K562 (cell line): ENCODE measurements around the gene PGGHG. TPM values are rescaled to one million over a fixed set of nuclear protein-coding genes. Genes with fewer than 3 reads are reported as not detected.
A peak's percentile ranks its signal among the peaks of the same experiment; 100 is the strongest.

Experiments used
- BRF2 ChIP-seq: IDR thresholded peaks from 3 replicates; pipeline ENCODE4 v1.6.1; 2011; ENCODE audit warnings: borderline replicate concordance, mild to moderate bottlenecking; ENCODE audit not compliant: insufficient read length, insufficient read depth
- FIP1L1 ChIP-seq: fragments of 200-400 bp; formaldehyde crosslinking; IDR thresholded peaks from 2 replicates; pipeline ENCODE4 v1.6.1; 2018; ENCODE audit warnings: mild to moderate bottlenecking, low read depth, low read length; ENCODE audit not compliant: poor library complexity, severe bottlenecking
- KHSRP ChIP-seq: fragments of 450-650 bp; IDR thresholded peaks from 2 replicates; pipeline ENCODE4 v1.6.1; 2017
- MCM5 ChIP-seq: fragments of 450-650 bp; IDR thresholded peaks from 2 replicates; pipeline ENCODE4 v1.6.1; 2016; ENCODE audit warnings: low read depth
- NR4A1 ChIP-seq, 2 experiments: fragments of 250-450 bp in 1 of 2; fragments of 450-650 bp in 1 of 2; sonication (Bioruptor Pico) in 1 of 2; IDR thresholded peaks; 2 replicates each; pipeline versions ENCODE4 v1.4.0 to v1.6.1; 2016 to 2020; ENCODE audit warnings: mild to moderate bottlenecking in 2 of 2, missing compliant biosample characterization in 1 of 2, missing genetic modification characterization in 1 of 2, moderate library complexity in 1 of 2
- POLR2H ChIP-seq: IDR thresholded peaks from 2 replicates; pipeline ENCODE4 v1.6.1; 2016; ENCODE audit warnings: missing genetic modification characterization, low read depth, mild to moderate bottlenecking, control low read depth, missing compliant biosample characterization, moderate library complexity
- PPARD ChIP-seq: fragments of 250-450 bp; sonication (Bioruptor Pico); IDR thresholded peaks from 2 replicates; pipeline ENCODE4 v1.8.0; 2022; ENCODE audit warnings: inconsistent platforms, mild to moderate bottlenecking, moderate library complexity
- SMARCE1 ChIP-seq: fragments of 450-650 bp; IDR thresholded peaks from 2 replicates; pipeline ENCODE4 v1.7.1; 2016; ENCODE audit warnings: mild to moderate bottlenecking
- STAT6 ChIP-seq: sonication (generic); formaldehyde crosslinking; IDR thresholded peaks from 2 replicates; pipeline ENCODE4 v1.8.1; 2023; ENCODE audit warnings: mild to moderate bottlenecking, missing genetic modification reagents
- U2AF1 ChIP-seq: fragments of 200-400 bp; formaldehyde crosslinking; optimal IDR thresholded peaks from 2 replicates; pipeline ENCODE3; 2017; ENCODE audit warnings: mild to moderate bottlenecking, low read depth, low read length, moderate library complexity
- YBX1 ChIP-seq: fragments of 450-650 bp; IDR thresholded peaks from 2 replicates; pipeline ENCODE4 v1.7.1; 2016; ENCODE audit warnings: mild to moderate bottlenecking
- polyA plus RNA-seq, 8 experiments: library from polyadenylated mRNA; depleted of rRNA in 4 of 8; stranded (reverse) in 5 of 8; unstranded in 3 of 8; fragments of >200 nt; fragmentation: Nextera tagmentation in 2 of 8; fragmentation: Illumina TruSeq in 1 of 8; extraction: Ambion mirVana in 2 of 8; extraction: Trizol in 1 of 8; gene quantifications; 2 replicates each; pipeline versions ENCODE4 v1.2.1 to v1.2.3, GENCODE V29; 2011 to 2014; ENCODE audit warnings: inconsistent platforms in 1 of 8, missing spikeins in 1 of 8
- total RNA-seq, 7 experiments: library from RNA; depleted of rRNA in 6 of 7; stranded (reverse); fragments of >200 nt in 6 of 7; fragmentation: Illumina TruSeq in 2 of 7; extraction: Trizol in 2 of 7; gene quantifications; 2 replicates each; pipeline versions ENCODE4 v1.2.1 to v1.2.3, GENCODE V29; 2011 to 2021; ENCODE audit warnings: low replicate concordance in 1 of 7
- TF ChIP-seq, protein P1 (sequence below): fragments of 450-650 bp; formaldehyde crosslinking; IDR thresholded peaks from 2 replicates; pipeline ENCODE4 v1.4.0; 2020; ENCODE audit warnings: mild to moderate bottlenecking, moderate library complexity
- TF ChIP-seq, protein P2 (sequence below): fragments of 250-450 bp; sonication (Bioruptor Pico); IDR thresholded peaks from 2 replicates; pipeline ENCODE4 v1.4.0; 2020
- TF ChIP-seq, protein P3 (sequence below), 2 experiments: IDR thresholded peaks; 2 replicates each; pipeline ENCODE4 v1.6.1; 2011; ENCODE audit warnings: borderline replicate concordance in 1 of 2, control low read depth in 1 of 2, low read depth in 1 of 2, low read length in 1 of 2, mild to moderate bottlenecking in 1 of 2, mixed read lengths in 1 of 2, moderate library complexity in 1 of 2; ENCODE audit not compliant: insufficient read depth in 1 of 2, insufficient read length in 1 of 2, poor library complexity in 1 of 2, severe bottlenecking in 1 of 2; ENCODE audit errors: extremely low read depth in 1 of 2

PGGHG gene
- total and polyA plus RNA-seq, 9 of the 15 experiments (the other 6 are each of a cell fraction or from before 2014, with no cell fraction given): 0.38 to 85.1 (median 18.1) TPM

GRCh38 chr11:287821-288477 is 977 bp upstream of the PGGHG start (continued):
- TF ChIP-seq STAT6 (CRISPR knock-in tag): no peak
- no peak for TF ChIP-seq YBX1
- TF ChIP-seq, protein P1, sequence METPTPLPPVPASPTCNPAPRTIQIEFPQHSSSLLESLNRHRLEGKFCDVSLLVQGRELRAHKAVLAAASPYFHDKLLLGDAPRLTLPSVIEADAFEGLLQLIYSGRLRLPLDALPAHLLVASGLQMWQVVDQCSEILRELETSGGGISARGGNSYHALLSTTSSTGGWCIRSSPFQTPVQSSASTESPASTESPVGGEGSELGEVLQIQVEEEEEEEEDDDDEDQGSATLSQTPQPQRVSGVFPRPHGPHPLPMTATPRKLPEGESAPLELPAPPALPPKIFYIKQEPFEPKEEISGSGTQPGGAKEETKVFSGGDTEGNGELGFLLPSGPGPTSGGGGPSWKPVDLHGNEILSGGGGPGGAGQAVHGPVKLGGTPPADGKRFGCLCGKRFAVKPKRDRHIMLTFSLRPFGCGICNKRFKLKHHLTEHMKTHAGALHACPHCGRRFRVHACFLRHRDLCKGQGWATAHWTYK (CRISPR knock-in tag): peak; percentile 67; the same call in 1 of the 2 replicates
- no peak for TF ChIP-seq PPARD (CRISPR knock-in tag)
- TF ChIP-seq U2AF1: no peak
- no peak for TF ChIP-seq FIP1L1
- TF ChIP-seq, protein P2, sequence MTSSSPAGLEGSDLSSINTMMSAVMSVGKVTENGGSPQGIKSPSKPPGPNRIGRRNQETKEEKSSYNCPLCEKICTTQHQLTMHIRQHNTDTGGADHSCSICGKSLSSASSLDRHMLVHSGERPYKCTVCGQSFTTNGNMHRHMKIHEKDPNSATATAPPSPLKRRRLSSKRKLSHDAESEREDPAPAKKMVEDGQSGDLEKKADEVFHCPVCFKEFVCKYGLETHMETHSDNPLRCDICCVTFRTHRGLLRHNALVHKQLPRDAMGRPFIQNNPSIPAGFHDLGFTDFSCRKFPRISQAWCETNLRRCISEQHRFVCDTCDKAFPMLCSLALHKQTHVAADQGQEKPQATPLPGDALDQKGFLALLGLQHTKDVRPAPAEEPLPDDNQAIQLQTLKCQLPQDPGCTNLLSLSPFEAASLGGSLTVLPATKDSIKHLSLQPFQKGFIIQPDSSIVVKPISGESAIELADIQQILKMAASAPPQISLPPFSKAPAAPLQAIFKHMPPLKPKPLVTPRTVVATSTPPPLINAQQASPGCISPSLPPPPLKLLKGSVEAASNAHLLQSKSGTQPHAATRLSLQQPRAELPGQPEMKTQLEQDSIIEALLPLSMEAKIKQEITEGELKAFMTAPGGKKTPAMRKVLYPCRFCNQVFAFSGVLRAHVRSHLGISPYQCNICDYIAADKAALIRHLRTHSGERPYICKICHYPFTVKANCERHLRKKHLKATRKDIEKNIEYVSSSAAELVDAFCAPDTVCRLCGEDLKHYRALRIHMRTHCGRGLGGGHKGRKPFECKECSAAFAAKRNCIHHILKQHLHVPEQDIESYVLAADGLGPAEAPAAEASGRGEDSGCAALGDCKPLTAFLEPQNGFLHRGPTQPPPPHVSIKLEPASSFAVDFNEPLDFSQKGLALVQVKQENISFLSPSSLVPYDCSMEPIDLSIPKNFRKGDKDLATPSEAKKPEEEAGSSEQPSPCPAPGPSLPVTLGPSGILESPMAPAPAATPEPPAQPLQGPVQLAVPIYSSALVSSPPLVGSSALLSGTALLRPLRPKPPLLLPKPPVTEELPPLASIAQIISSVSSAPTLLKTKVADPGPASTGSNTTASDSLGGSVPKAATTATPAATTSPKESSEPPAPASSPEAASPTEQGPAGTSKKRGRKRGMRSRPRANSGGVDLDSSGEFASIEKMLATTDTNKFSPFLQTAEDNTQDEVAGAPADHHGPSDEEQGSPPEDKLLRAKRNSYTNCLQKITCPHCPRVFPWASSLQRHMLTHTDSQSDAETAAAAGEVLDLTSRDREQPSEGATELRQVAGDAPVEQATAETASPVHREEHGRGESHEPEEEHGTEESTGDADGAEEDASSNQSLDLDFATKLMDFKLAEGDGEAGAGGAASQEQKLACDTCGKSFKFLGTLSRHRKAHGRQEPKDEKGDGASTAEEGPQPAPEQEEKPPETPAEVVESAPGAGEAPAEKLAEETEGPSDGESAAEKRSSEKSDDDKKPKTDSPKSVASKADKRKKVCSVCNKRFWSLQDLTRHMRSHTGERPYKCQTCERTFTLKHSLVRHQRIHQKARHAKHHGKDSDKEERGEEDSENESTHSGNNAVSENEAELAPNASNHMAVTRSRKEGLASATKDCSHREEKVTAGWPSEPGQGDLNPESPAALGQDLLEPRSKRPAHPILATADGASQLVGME: no peak
- no peak for TF ChIP-seq BRF2
- TF ChIP-seq MCM5: no peak
- no peak for TF ChIP-seq KHSRP
- TF ChIP-seq POLR2H (tag): no peak
- 0 out of 2 replicates have a peak, but pooled peaks have one; percentile 46 for TF ChIP-seq SMARCE1
- TF ChIP-seq NR4A1 (CRISPR knock-in tag; IDR thresholded peaks at IDR 0.05): no peak
- no peak for TF ChIP-seq NR4A1 (tag; IDR thresholded peaks at IDR 0.05)
- TF ChIP-seq, protein P3, sequence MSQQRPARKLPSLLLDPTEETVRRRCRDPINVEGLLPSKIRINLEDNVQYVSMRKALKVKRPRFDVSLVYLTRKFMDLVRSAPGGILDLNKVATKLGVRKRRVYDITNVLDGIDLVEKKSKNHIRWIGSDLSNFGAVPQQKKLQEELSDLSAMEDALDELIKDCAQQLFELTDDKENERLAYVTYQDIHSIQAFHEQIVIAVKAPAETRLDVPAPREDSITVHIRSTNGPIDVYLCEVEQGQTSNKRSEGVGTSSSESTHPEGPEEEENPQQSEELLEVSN (IDR thresholded peaks at IDR 0.05; ENCODE audit: borderline replicate concordance in 1 of 2, extremely low read depth in 1 of 2, insufficient read depth in 1 of 2, insufficient read length in 1 of 2, low read depth in 1 of 2, low read length in 1 of 2, poor library complexity in 1 of 2, severe bottlenecking in 1 of 2): peak; percentile 44 to 57
